WERI-Rb-1 (cell line): ENCODE measurements around the gene MYLK.

Experiments used
- DNase-seq: peaks from one replicate; pipeline ENCODE4 v3.0.0-alpha.2; 2020
- H3K27ac ChIP-seq: fragments of 250-450 bp; sonication (Bioruptor Pico); 2 replicates; pipeline ENCODE4 v1.5.1; 2020; ENCODE audit warnings: mild to moderate bottlenecking, moderate library complexity
- H3K27me3 ChIP-seq: fragments of 250-450 bp; sonication (Bioruptor Pico); 2 replicates; pipeline ENCODE4 v1.5.1; 2021; ENCODE audit warnings: mild to moderate bottlenecking, low read depth, moderate library complexity; ENCODE audit not compliant: insufficient read depth, severe bottlenecking
- H3K36me3 ChIP-seq: fragments of 250-450 bp; sonication (Bioruptor Pico); 2 replicates; pipeline ENCODE4 v1.5.1; 2020; ENCODE audit warnings: mild to moderate bottlenecking, moderate library complexity
- H3K4me3 ChIP-seq: 2 replicates; pipeline ENCODE4 v1.5.1; 2011; ENCODE audit warnings: low read depth, mild to moderate bottlenecking, control low read depth, low read length
- H3K9me3 ChIP-seq: fragments of 250-450 bp; sonication (Bioruptor Pico); 2 replicates; pipeline ENCODE4 v1.5.1; 2021; ENCODE audit warnings: mild to moderate bottlenecking, moderate library complexity; ENCODE audit not compliant: severe bottlenecking
- TF ChIP-seq, protein P1 (sequence below): IDR thresholded peaks from 2 replicates; pipeline ENCODE4 v1.5.1; 2011; ENCODE audit warnings: low read depth, mild to moderate bottlenecking, control low read depth, inconsistent platforms, low read length

The MYLK gene

DNA sequence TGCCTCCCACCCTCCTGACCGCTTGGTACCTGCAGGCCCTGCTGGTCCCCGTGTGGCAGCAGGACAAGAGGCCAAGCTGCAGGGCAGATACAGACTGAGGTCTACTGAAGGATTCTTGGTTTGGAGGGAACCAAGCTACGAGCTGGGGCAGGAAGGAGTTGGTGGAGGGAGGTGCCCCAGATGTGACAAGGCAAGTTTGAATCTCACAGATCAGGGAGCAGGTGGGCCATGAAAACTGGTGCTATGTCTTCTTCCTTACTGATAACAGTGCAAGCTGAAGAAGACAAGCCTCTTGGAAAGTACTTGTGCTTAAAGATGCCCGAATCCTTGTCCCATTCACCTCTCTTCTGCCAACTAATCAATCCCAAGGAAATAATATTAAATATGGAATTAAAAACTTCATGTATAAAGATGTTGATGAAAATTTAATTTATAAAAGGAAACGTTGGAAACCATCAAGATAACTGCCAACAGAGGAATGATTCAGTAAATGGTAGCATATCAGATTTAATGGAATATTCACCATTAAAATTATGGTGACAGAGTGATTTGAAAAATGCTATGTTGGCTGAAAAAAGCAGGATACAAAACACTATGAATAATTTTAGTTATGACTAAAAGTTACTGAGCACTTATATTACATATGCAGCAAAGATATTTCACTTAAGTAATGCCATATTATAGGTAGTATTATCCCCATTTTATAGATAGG lies 107.9 kb downstream of the MYLK start:
- Histone ChIP-seq H3K9me3 (no peaks in the 10 kb centered on the region), H3K4me3 (no peak overlapping the region), H3K27ac (no peak overlapping the region), H3K27me3 (no peaks in the 10 kb centered on the region), H3K36me3 (no peaks in the 10 kb centered on the region)
- no peak for DNase-seq
- TF ChIP-seq, protein P1, sequence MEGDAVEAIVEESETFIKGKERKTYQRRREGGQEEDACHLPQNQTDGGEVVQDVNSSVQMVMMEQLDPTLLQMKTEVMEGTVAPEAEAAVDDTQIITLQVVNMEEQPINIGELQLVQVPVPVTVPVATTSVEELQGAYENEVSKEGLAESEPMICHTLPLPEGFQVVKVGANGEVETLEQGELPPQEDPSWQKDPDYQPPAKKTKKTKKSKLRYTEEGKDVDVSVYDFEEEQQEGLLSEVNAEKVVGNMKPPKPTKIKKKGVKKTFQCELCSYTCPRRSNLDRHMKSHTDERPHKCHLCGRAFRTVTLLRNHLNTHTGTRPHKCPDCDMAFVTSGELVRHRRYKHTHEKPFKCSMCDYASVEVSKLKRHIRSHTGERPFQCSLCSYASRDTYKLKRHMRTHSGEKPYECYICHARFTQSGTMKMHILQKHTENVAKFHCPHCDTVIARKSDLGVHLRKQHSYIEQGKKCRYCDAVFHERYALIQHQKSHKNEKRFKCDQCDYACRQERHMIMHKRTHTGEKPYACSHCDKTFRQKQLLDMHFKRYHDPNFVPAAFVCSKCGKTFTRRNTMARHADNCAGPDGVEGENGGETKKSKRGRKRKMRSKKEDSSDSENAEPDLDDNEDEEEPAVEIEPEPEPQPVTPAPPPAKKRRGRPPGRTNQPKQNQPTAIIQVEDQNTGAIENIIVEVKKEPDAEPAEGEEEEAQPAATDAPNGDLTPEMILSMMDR, result no peak

DNA sequence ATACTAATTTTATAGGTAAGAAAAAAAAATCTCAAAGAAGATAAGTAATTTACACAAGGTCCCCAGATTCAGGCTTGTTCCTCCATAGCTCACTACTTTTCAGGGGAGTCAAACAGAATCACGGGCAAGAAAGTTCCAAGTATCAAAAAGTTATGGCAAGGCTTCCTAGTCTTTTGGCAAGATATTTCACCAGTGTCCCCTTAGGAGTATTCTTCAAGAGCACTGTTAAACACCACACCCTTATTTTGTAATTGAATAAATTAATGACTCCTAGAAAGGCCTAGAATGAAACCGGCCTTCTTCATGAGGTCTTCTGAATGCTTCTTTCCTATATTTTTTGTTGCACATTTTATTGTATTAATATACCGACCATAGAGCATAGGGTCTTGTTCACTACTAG lies 109.7 kb downstream of the MYLK start:
- Histone ChIP-seq H3K36me3 (no peaks in the 10 kb centered on the region), H3K9me3 (no peaks in the 10 kb centered on the region), H3K27ac (no peak overlapping the region), H3K4me3 (no peak overlapping the region), H3K27me3 (no peaks in the 10 kb centered on the region)
- no peak for DNase-seq
- TF ChIP-seq, protein P1, result no peak

- Histone ChIP-seq H3K36me3 (no peaks in the 10 kb centered on the region), H3K27me3 (no peaks in the 10 kb centered on the region), H3K27ac (no peak overlapping the region)
Observed at GRCh38 chr3:123773681-123774431, 110.3 kb downstream of the MYLK start.

DNA sequence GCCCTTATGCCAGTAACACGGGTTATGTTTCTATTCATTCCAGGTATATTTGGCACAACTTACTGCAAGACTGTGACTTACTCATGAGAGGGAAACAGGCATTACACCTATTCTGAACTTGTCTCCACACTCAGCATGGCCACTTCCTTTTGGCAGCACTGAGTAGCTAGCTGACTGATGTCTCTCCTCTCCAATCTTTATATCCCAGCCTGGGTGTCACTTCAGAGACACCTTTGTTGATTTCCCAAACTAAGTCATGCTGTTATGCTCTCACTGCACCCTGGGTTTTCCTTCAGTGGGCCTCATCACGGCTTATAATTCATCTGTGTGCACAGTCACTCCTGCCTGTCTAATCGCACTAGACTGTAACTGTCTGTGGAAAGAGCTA lies 114.8 kb downstream of the MYLK start:
- TF ChIP-seq, protein P1, result no peak
- Histone ChIP-seq H3K4me3 (no peak overlapping the region), H3K36me3 (no peaks in the 10 kb centered on the region), H3K27me3 (no peaks in the 10 kb centered on the region), H3K27ac (no peak overlapping the region), H3K9me3 (no peaks in the 10 kb centered on the region)
- DNase-seq, result no peak

More at GRCh38 chr3:123773681-123774431, 110.3 kb downstream of the MYLK start:
- Histone ChIP-seq H3K4me3 (no peak overlapping the region), H3K9me3 (no peaks in the 10 kb centered on the region)
- peak; percentile 18 for DNase-seq
- TF ChIP-seq, protein P1, result no peak

GRCh38 chr3:123768480-123769355 lies 115.4 kb downstream of the MYLK start:
- no peaks in the 10 kb centered on the region for H3K36me3 ChIP-seq
- no peaks in the 10 kb centered on the region for H3K27me3 ChIP-seq
- no peak overlapping the region for H3K27ac ChIP-seq
- no peaks in the 10 kb centered on the region for H3K9me3 ChIP-seq
- TF ChIP-seq, protein P1, result no peak
- no peak for DNase-seq
- H3K4me3 ChIP-seq, result no peak overlapping the region
